Measurements from ENCODE around the gene SLC16A7. TPM values are rescaled to one million over a fixed set of nuclear protein-coding genes. Genes with fewer than 3 reads are reported as not detected.

The SLC16A7 gene
- total and polyA plus RNA-seq, 12 donors: 3.5 to 103 (median 63.0) TPM

DNA sequence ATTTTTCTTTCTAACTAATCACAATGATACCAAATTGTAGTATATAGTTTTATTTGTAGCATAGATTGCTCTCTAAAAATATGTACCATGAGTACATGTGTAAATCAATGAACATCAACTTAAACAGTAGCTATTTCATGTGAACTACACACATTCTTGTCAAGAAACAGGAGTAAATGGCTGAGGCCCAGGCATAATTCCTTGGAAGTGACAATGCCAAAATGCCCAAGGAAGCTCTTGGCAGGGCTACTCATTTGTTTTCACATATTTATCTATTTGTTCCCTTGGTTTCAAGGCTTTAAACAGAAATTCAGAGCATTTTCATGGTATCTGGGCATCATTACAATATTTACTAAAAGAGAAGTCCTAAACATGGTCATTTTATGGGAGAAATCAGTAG is 165.7 kb downstream of the SLC16A7 start:
- H3K27ac ChIP-seq: no peak overlapping the region
- TF ChIP-seq, protein P1, sequence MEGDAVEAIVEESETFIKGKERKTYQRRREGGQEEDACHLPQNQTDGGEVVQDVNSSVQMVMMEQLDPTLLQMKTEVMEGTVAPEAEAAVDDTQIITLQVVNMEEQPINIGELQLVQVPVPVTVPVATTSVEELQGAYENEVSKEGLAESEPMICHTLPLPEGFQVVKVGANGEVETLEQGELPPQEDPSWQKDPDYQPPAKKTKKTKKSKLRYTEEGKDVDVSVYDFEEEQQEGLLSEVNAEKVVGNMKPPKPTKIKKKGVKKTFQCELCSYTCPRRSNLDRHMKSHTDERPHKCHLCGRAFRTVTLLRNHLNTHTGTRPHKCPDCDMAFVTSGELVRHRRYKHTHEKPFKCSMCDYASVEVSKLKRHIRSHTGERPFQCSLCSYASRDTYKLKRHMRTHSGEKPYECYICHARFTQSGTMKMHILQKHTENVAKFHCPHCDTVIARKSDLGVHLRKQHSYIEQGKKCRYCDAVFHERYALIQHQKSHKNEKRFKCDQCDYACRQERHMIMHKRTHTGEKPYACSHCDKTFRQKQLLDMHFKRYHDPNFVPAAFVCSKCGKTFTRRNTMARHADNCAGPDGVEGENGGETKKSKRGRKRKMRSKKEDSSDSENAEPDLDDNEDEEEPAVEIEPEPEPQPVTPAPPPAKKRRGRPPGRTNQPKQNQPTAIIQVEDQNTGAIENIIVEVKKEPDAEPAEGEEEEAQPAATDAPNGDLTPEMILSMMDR (IDR thresholded peaks at IDR 0.05): no peak
- TF ChIP-seq POLR2A (IDR thresholded peaks at IDR 0.05): no peak
- H3K9me3 ChIP-seq (replicated peaks in 1 of 3): no peaks in the 10 kb centered on the region
- H3K36me3 ChIP-seq (replicated peaks in 1 of 2): no peaks in the 10 kb centered on the region
- no peaks in the 10 kb centered on the region for H3K27me3 ChIP-seq
- H3K4me3 ChIP-seq: no peak overlapping the region
- peaks cover 17 to 24% of the 10 kb centered on the region in 2 donors for H3K4me1 ChIP-seq (replicated peaks in 1 of 2)
- peak in 3 of 7 donors; percentile 15 to 57 (median 21) for DNase-seq
- intact Hi-C loops (cut with DNase I): no loop called here

DNA sequence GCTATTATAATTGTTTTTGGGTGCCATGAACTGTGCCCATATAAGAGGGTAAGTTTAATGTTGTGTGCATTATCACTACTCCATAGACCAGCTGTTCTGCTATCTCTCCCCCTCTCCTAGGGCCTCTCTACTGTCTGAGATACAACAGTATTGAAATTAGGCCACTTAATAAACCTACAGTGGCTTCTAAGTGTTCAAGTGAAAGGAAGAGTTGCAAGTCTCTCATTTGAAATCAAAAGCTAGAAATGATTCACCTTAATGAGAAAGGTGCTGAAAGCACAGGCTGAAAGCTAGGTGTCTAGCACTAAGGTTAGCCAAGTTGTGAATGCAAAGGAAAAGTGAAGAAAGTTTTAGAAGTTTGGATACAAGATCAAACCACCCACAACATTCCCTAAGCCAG is 168.0 kb downstream of the SLC16A7 start:
- H3K27me3 ChIP-seq: no peaks in the 10 kb centered on the region
- TF ChIP-seq, protein P1 (IDR thresholded peaks at IDR 0.05): no peak
- no peak for TF ChIP-seq POLR2A (IDR thresholded peaks at IDR 0.05)
- intact Hi-C loops (cut with DNase I): no loop called here

DNA sequence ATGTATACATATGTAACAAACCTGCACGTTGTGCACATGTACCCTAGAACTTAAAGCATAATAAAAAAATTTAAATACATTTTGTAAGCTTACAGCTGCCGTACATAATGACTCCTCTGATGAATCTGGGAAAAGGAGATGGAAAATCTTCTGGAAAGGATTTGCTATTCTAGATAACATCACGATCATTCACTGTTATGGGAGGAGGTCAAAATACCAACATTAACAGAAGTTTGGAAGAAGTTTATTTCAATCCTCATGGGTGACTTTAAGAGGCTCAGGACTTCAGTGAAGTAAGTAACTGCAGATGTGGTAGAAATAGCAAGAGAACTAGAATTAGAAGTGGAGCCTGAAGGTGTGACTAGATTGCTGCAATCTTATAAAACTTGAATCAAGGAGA is 172.2 kb downstream of the SLC16A7 start:
- H3K27ac ChIP-seq: no peak overlapping the region
- DNase-seq: no peak
- WGBS, 4 donors: 91 to 98% (median 93%) methylated on average over 3 of the region's 3 CpGs
- H3K27me3 ChIP-seq: no peaks in the 10 kb centered on the region
- TF ChIP-seq POLR2A (IDR thresholded peaks at IDR 0.05): no peak
- TF ChIP-seq, protein P1 (IDR thresholded peaks at IDR 0.05): no peak
- H3K4me3 ChIP-seq: no peak overlapping the region
- H3K36me3 ChIP-seq (replicated peaks in 1 of 2): no peaks in the 10 kb centered on the region
- no peaks in the 10 kb centered on the region for H3K4me1 ChIP-seq (replicated peaks in 1 of 2)
- intact Hi-C loops (cut with DNase I): no loop called here
- no peaks in the 10 kb centered on the region for H3K9me3 ChIP-seq (replicated peaks in 1 of 3)

More for the DNA sequence above, 168.0 kb downstream of the SLC16A7 start:
- Histone ChIP-seq H3K36me3 (replicated peaks in 1 of 2) (no peaks in the 10 kb centered on the region), H3K4me1 (replicated peaks in 1 of 2) (peaks cover 17 to 24% of the 10 kb centered on the region in 2 donors), H3K4me3 (no peak overlapping the region), H3K9me3 (replicated peaks in 1 of 3) (no peaks in the 10 kb centered on the region), H3K27ac (no peak overlapping the region)
- DNase-seq: no peak

DNA sequence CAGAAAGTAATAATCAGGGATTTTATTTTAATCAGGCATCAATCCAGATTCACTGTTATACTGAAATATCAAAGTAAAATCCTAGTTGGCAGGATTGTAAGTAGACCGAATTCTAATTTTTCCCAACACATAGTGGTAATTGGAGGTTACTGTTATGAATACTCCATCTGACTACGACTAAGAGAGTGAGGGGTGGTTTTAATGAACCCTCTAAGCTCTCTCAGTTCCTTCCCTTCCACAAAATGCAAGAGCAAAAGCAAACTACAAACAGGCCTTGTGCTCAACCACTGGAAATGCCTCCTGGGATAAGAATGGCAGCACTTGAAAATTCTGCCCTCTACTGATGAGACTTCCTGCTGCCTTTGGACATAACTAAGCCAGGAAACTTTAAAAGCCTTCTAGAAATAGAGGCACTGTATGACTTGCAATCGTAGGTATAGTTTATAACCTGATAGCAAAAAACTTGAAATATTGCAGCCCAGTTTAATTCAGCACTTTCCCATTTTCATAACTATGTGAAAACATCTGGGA is 184.8 kb downstream of the SLC16A7 start:
- Histone ChIP-seq H3K36me3 (replicated peaks in 1 of 2) (no peaks in the 10 kb centered on the region), H3K9me3 (replicated peaks in 1 of 3) (no peaks in the 10 kb centered on the region), H3K27me3 (no peaks in the 10 kb centered on the region), H3K27ac (no peak overlapping the region), H3K4me3 (no peak overlapping the region), H3K4me1 (replicated peaks in 1 of 2) (no peaks in the 10 kb centered on the region)
- WGBS, 4 donors: 60 to 81% (median 70%) methylated on average over 3 of the region's 3 CpGs
- intact Hi-C loops (cut with DNase I): no loop called here
- TF ChIP-seq, protein P1 (IDR thresholded peaks at IDR 0.05): peak; percentile 19 to 48 (median 45)
- no peak for TF ChIP-seq POLR2A (IDR thresholded peaks at IDR 0.05)
- DNase-seq: peak in 5 of 7 donors; percentile 17 to 51 (median 26)
